ENCODE results near the gene MUC15. TPM values are rescaled to one million over a fixed set of nuclear protein-coding genes. Genes with fewer than 3 reads are reported as not detected.

The MUC15 gene
- total RNA-seq, 1 donor, result not detected

Other genes starting within 250 kb of the MUC15 start
- gene ANO3, start 240.1 kb downstream of the MUC15 start, total RNA-seq, result under 0.01 TPM
- gene SLC5A12, start 149.8 kb upstream of the MUC15 start, total RNA-seq, result not detected